HG03575 (cell line): Measurements from ENCODE around the gene ERP27.

ENCODE experiments used
- ATAC-seq: cut with Tn5 transposase; IDR thresholded peaks from one replicate; pipeline ENCODE4 v1.9.1; 2021; ENCODE audit not compliant: unreplicated experiment, insufficient number of reproducible peaks, low FRiP score; ENCODE audit errors: extremely low read depth

The ERP27 gene

DNA sequence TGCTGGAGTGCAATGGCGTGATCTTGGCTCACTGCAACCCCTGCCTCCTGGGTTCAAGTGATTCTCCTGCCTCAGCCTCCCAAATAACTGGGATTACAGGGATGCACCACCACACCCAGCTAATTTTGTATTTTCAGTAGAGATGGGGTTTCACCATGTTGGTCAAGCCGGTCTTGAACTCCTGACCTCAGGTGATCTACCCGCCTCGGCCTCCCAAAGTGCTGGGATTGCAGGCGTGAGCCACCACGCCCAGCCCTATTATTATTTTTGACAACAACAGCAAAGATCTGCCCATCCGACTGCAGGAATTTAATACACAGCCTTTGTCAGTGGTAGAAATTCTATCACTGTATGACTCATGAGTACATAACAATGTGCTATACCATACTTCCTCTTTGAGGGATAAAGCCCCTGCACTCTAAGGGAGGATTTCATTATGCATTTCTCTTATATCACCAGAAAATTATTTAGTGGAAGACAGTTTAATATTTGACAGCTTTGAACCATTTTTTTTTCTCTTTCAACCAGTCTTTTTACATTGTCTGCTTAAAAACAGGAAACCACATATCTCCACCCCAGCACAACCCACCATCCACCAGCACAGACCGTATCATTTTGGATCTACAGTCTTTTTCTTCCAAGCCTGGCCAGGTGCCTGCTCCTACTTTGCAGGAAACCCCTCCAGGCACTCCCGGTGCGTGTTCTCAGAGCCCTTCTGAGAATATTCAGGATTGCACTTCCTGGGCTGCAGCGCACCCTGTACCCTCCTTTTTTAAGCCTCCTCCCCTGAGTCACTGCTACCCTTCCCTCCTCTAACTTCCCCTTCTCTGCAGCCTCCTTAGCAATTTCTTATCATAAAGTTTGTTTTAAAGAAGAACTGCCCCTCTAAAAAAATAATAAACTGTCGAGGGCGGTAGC is 22.5 kb upstream of the ERP27 start:
- ATAC-seq, result peak; percentile 4

DNA sequence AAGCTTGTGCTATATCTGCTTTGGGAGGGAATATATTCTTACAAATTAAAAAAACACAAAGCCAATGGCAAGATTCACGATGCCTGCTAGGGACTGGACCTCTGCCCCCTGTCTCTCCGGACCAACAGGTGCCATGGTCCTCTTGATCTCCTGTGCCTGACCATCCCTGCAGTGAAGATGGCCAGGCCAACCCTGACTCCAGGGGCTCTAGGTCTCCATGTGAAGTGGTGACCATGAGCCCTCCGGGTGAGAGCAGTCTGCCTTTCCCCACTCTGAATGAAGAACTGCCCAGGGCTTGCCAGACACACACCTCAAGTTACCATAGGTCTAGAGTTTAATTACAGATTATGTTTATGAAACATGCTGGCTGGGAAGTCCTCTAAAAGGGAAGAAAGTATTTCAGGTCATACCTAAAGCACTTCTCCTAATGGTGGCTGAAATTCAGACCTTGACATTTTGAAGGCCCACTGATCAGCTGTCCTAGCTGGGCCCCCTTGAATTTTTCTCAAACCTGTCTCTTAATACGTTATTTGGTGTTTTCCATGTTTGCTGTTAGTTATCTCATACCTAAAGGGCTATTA is 21.7 kb upstream of the ERP27 start:
- ATAC-seq, result no peak

GRCh38 chr12:14959463-14959862 is 21.1 kb upstream of the ERP27 start:
- ATAC-seq, result no peak

DNA sequence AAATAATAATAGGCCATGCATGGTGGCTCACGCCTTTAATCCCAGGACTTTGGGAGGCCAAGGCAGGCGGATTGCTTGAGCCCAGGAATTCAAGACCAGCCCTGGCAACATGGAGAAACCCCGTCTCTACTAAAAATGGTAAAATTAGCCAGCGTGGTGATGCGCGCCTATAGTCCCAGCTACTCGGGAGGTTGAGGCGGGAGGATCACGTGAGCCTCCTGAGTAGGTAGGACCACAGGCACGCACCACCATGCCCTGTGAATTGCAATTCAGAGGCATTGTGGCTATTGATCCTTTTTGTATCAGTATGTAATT is 20.7 kb upstream of the ERP27 start:
- ATAC-seq, result no peak

- no peak for ATAC-seq
These were observed 20.2 kb upstream of the ERP27 start for GRCh38 chr12:14958361-14959125.

DNA sequence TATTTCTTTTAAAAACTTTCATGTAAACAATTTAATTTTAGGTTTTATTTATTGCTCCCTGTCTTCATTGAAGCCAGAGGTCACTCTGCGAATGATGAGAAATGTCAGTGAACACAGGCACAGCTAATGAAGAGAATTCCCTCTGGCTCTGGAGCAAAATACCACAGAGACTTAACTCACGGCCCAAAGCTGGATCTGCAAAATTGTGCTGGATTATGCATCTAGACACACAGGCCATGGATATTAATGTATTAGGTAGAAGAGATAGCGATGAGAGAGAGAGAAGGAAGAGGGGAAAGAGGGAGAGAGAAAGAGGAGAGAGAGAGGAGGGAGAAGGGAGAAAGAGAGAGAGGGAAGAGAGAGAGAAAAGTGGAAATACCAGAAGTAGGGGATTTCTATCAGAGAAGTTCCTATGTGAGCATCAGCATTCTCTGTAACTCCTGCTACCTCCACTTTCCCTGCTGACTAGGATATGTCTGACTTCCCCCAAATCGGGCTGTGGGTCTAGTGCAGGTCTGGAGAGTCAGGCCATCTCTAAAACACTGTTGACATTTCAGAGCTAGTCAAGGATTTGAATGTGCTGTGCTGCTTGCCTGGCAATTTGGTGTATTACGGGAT is 19.3 kb upstream of the ERP27 start:
- no peak for ATAC-seq

GRCh38 chr12:14956905-14957304 is 18.6 kb upstream of the ERP27 start:
- ATAC-seq, result no peak

GRCh38 chr12:14956024-14956891 is 17.9 kb upstream of the ERP27 start:
- ATAC-seq, result no peak

GRCh38 chr12:14954269-14954668 is 15.9 kb upstream of the ERP27 start:
- ATAC-seq, result no peak

GRCh38 chr12:14953752-14954151 is 15.4 kb upstream of the ERP27 start:
- ATAC-seq, result no peak

DNA sequence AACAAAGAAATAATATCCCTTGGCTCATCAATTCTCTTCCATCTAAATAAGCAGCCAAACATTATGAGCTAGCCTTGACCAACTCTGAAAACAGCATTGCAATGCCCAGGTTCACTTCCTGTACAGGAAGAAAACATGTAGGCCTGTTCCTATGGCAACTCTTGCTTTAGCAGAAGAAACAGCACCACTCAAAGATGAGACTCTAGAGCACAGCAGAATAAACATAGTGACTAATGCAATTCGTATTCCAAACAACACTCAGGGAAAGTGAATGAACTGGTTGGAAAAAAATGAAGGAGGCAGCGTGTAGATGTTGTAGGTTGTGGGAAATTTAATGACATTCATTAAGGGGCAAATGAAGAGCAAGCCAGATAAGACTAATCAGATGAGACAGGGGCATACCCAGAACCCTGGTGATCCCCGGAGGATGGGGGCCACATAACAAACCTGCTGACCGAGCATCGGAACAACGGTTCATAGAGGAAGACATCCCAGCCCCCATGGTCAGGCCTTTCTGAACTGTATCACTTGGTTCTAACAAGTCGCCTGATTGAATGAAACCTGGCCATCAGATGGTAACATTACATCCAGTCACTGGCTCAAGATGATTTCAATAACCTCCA is 14.1 kb upstream of the ERP27 start:
- ATAC-seq, result peak; percentile 29

- no peak for ATAC-seq
These were observed 13.5 kb upstream of the ERP27 start for GRCh38 chr12:14951851-14952250.

DNA sequence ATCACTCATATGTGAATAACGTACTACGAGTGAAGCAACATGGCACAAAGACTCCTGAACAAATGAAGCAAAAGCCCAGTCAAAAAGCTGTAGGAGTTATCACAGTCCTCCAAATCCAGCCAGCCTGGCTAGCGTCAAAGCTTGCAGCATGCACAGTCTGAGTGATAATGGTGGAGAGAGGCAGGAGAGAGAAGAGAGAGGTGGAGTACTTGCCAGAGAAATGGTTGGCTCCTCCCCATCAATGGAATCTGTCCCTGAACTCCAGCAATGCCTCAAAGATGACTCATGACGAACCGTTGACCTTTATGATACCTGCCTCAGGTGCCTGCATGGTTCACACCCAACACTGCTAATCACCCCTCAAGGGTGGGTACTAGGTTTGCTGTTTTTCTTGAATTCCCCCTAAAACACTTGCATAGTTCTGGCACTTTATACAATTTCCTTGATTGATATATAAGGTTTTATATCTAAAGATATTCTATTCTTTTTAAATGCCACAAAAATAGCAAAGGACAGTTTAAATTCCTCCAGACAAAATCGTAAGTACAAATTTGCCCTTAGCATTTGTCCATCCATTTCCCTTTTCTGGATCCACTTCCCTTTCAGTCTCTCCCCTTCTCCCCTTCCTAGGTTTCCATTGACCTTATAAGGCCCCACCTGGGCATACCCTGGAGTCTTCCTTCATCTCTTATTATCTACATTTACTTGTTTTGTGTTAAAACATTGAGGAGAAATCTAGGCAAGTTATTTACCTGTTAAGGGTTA is 12.8 kb upstream of the ERP27 start:
- no peak for ATAC-seq

DNA sequence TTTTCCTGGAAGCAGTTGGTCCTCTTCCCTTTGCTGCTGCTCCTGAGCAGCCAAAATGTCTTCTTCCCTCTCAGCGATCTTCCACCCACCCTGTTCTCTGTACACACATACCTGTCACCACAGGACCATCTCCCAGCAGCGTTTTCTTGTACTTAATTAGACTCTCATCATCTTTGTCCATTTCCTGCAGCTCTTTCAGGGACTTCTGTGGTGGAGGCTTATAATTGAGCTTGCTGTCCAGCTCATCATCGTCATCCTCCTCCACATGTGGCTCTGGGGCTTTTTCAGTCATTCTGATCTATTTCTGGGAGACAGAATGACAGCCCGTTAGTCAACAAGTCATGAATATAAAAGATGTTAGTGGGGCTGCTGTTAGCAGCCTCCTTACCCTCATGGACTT is 12.1 kb upstream of the ERP27 start:
- no peak for ATAC-seq

- no peak for ATAC-seq
These were observed 11.3 kb upstream of the ERP27 start for GRCh38 chr12:14949631-14950030.

DNA sequence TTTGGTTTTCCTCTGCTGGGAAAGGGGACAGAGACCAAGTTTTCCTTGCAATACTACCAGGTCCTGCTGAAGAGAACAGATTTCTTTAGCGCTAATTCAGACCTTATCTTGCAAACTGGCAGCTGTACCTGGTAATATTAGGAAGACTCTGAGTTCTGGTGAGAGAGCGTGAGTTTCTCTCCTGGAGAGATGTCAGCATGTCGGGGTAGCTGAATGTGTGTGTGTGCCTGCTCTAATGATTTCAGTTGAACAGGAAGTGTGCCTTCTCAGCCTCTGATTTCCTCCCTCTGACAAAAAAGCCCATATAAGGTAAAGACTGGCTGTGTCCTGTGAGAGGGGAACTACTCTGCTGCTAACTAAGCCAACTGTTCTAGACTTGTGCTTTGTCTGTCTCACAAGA is 10.3 kb upstream of the ERP27 start:
- peak; percentile 90 for ATAC-seq

- ATAC-seq, result no peak
These were observed 8.5 kb upstream of the ERP27 start for GRCh38 chr12:14946861-14947260.

- ATAC-seq, result no peak
These were observed 7.8 kb upstream of the ERP27 start for GRCh38 chr12:14946162-14946561.
